ENCODE measurements around the gene RAB32.
"Not testable (repeated sequence)": the region's sequence is repeated elsewhere in the genome, so short reads cannot be mapped to it uniquely, and the experiment has no call there.

RAB32 gene
- 0 to 0.67 reads per million in 2 donors for total RNA-seq

- peak in 1 of 5 experiments; percentile 15 for DNase-seq
These were observed at the start of gene RAB32 for GRCh38 chr6:146543211-146543939. Gene RAB32 (plus strand): TSS chr6:146543833. CDS start chr6:146543872, 39 bp downstream.

DNA sequence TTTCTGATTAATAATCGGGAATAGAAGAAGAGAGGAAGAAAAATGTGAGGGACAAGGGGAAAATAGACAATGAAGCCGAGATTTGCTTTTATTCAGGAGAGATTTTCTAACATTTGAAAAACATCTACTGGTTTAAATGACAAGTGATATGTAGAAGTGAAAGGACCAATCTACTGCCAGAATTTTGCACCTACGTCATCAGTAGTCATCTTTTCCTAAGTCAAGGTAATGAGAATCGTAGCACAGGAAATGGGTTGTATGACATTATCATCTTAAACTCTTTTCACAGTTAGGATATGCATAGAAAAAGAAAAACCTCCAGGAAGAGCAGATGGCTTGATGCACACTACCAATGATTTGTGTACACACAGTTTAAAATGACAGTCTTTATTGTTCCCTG, 45.3 kb upstream of the RAB32 start:
- DNase-seq: no peak

GRCh38 chr6:146503096-146503495, 40.5 kb upstream of the RAB32 start:
- DNase-seq: no peak

DNA sequence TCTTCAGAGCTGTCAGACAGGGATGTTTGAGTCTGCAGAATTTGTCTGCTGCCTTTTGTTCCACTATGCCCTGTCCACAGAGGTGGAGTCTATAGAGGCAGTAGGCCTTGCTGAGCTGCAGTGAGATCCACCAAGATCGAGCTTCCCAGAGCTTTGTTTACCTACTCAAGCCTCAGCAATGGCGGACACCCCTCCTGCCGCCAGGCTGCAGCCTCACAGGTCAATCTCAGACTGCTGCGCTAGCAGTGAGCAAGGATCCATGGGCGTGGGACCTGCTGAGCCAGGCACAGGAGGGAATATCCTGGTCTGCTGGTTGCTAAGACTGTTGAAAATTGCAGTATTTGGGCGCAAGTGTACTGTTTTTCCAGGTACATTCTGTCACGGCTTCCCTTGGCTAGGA, 28.4 kb upstream of the RAB32 start:
- DNase-seq: no peak

GRCh38 chr6:146526192-146526591, 17.4 kb upstream of the RAB32 start:
- DNase-seq: no peak

GRCh38 chr6:146532702-146533101, 10.9 kb upstream of the RAB32 start:
- DNase-seq: no peak

- DNase-seq: no peak
These were observed 787 bp upstream of the RAB32 start for GRCh38 chr6:146542881-146543210.

- peak in 1 of 5 experiments; percentile 1 for DNase-seq
These were observed 445 bp downstream of the RAB32 start for GRCh38 chr6:146543940-146544615.

- no peak for DNase-seq
These were observed 1.1 kb downstream of the RAB32 start for GRCh38 chr6:146544616-146545182.

DNA sequence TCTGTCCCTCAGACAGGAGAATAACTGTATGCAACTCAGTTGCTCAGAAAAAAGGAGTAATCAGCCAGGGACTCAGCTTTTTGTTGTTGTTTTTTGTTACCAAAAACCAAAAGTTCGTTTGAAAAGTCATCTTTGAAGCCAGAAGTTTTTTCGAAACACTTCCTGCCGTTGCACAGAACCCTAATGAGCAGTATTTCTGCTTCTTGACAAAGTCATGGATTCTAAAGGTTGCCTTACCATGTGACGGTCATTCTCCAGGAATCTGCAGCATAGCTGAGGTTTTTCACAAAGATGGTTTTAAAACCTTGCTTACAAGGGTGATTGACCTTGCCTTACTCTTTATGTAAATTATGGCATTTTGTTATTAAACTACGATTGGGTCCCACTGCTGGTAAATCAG, 1.9 kb downstream of the RAB32 start:
- DNase-seq: no peak

DNA sequence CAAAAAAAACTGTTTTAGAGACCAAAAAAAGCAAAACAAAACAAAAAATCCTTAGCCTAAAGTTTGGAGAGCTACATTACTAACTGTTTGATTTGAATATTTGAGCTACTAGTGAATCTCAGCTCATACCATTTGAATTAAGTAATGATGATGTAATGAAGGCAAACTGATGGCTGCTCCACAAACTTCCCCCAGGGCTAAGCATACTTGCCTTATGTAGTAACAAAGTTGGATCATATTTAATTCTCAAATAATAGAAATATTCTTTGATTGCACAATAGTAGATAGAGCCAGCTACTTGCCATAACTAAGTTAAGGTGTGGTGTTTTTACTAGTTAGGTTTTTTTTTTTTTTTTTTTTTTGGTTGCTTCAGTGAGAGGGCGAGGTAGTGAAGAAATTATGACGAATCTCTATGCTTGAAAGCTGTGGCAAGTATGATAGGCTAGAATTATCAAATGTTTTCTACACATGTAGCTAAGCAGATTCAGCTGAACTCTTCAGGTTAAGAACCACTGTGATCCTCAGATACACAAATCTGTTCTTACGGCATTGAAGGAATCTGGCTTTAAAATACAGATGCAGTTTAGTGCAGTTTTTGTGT, 2.9 kb downstream of the RAB32 start:
- no peak for DNase-seq

- DNase-seq: no peak
These were observed 4.3 kb downstream of the RAB32 start for GRCh38 chr6:146547889-146548288.

DNA sequence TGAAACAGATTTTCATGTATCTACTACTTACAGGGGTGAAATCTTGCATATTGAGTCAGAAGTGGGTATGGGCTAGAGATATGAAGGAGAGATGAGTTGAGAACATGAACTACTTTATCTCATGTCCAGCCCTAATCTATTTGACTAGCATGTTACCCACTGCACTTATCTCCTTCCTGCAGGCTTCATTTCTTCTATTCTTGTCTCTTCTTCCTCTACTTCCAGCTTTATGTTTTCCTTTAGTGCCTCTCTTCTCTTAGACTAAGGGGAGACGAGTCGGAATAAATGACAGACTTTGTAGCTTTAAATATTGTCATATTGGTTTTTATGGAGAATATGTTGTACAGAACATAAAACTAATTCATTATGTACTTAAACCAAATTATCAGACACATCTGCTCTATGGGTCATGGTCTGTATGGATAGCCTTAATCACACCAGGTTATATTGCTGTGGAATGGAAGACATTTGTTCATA, 5.3 kb downstream of the RAB32 start:
- no peak for DNase-seq

GRCh38 chr6:146550911-146551310, 7.3 kb downstream of the RAB32 start:
- no peak for DNase-seq

DNA sequence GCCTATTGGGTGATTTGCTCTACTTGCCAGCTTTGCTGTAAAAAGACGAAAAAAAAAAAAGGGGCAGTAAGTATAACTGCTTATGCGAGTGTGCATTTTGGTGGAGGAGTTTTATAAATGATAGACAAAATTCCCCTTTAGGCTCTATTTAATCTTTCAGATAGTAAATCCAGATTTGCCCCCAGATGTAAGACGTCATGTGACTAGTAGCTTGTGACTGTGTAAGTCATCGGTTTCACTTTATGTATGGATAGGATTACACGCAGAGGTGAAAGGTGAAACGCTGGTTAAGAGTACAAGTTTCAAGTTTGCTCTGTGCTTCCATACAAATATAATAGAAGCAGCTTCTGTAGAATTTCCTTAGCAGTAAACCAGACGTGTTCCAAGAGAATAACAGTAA, 7.9 kb downstream of the RAB32 start:
- DNase-seq: no peak

GRCh38 chr6:146553377-146554135, 9.9 kb downstream of the RAB32 start:
- DNase-seq: no peak

DNA sequence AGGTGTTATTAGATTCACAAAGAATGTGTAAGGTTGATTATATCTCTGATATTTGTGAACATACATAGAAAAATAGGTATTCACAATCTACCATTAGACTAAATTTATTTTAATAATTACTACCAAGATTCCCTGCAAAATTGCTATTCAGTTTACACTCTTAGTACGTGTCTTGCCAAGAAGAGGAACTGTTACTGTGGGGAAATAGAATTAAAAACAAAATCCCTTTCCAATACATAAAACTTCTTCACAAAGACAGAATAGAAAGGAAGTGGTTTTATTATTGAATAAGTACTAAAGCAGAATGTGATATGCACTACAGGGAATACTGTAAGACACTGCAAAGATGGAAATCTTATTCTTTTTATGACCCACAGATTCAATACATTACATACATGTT, 17.0 kb downstream of the RAB32 start:
- no peak for DNase-seq

GRCh38 chr6:146566661-146567060, 23.0 kb downstream of the RAB32 start:
- not testable (repeated sequence) for DNase-seq

- DNase-seq: not testable (repeated sequence)
These were observed 25.0 kb downstream of the RAB32 start for GRCh38 chr6:146568619-146569018.

DNA sequence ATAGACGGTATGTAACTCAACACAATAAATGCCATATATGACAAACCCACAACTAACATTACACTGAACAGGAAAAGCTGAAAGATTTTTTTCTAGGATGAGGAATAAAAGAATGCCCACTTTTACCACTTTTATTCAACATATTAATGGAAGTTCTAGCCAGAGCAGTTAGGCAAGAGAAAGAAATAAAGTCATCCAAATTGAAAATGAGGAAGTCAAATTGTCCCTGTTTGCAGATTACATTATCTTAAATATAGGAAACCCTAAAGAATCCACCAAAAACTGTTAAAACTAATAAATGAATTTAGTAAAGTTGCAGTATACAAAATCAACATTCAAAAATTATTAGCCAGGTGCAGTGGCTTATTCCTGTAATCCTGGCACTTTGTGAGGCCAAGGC, 30.6 kb downstream of the RAB32 start:
- DNase-seq: no peak

DNA sequence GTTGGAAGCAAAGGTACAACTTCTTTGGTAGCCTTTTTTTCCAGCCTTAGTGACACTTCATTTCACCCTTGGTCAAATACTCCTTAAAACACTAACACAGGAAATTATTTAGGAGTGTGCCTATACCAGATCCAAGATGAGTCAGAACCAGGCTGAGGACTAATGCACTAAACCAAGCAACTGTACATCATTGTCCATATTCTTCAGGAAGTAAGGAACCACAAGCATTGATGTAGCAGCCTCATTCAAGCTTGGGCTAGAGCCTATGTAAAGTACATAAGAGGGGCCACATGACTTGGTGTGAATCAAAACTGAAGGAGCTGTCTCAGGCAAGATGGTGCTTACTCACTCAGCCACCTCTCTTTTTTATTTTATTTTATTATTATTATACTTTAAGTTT, 34.4 kb downstream of the RAB32 start:
- no peak for DNase-seq

GRCh38 chr6:146581968-146582367, 38.3 kb downstream of the RAB32 start:
- no peak for DNase-seq

DNA sequence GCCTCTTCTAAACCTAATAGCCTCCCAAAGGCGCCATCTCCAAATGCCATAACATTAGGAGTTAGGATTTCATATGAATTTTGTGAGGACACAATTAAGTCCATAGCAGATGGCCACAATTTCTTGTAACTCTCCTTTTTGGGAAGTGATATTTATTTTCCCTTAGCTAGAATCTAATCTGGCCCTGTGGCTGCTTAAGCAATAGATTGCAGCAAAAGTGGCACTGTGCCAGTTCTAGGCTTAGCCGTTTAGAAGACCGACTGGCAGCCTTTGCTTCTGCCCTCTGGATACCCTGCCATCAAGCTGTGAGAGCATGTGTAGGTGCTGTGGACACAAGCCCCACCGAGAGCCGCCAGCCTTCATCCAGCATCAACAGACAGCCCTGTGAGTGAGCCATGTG, 39.2 kb downstream of the RAB32 start:
- DNase-seq: no peak
